HEK293 (cell line): ENCODE data around the gene KIAA1671.

Experiments
- CTCF ChIP-seq: fragments of 450-650 bp; formaldehyde crosslinking; IDR thresholded peaks from 2 replicates; pipeline ENCODE4 v1.5.1; 2016; ENCODE audit warnings: missing biosample characterization, missing genetic modification characterization
- YY1 ChIP-seq: fragments of 450-650 bp; formaldehyde crosslinking; IDR thresholded peaks from 2 replicates; pipeline ENCODE4 v1.5.1; 2018; ENCODE audit warnings: missing biosample characterization, missing genetic modification characterization
- ZNF10 ChIP-seq: fragments of 450-650 bp; formaldehyde crosslinking; IDR thresholded peaks from 2 replicates; pipeline ENCODE4 v1.5.1; 2017; ENCODE audit warnings: missing biosample characterization, missing genetic modification characterization
- ZNF416 ChIP-seq: fragments of 450-650 bp; formaldehyde crosslinking; IDR thresholded peaks from 2 replicates; pipeline ENCODE4 v1.5.1; 2016; ENCODE audit warnings: missing biosample characterization, missing genetic modification characterization
- ZNF626 ChIP-seq: fragments of 450-650 bp; sonication (Bioruptor Pico); formaldehyde crosslinking; IDR thresholded peaks from 2 replicates; pipeline ENCODE4 v1.5.1; 2018; ENCODE audit warnings: missing biosample characterization, missing genetic modification characterization, inconsistent platforms
- ZNF658 ChIP-seq: fragments of 450-650 bp; formaldehyde crosslinking; IDR thresholded peaks from 2 replicates; pipeline ENCODE4; 2016; ENCODE audit warnings: missing biosample characterization, missing genetic modification characterization

- TF ChIP-seq ZNF658 (tag by site-specific recombination) (no peak), ZNF626 (tag by site-specific recombination) (no peak), YY1 (tag by site-specific recombination) (no peak), ZNF10 (no peak), CTCF (no peak), ZNF416 (tag by site-specific recombination) (no peak)
These were observed 263.7 kb downstream of the KIAA1671 start for GRCh38 chr22:25216230-25216629.
